T-helper 22 cell (primary cell): ENCODE measurements around the gene ENKUR.
"Not testable (repeated sequence)": the region's sequence is repeated elsewhere in the genome, so short reads cannot be mapped to it uniquely, and the experiment has no call there.

ENCODE experiments used
- DNase-seq: peaks from one replicate; pipeline ENCODE4 v3.0.0-alpha.2; 2020; ENCODE audit warnings: low read depth

Gene ENKUR

GRCh38 chr10:25023278-25023677 lies 7.3 kb upstream of the ENKUR start:
- DNase-seq, result no peak

DNA sequence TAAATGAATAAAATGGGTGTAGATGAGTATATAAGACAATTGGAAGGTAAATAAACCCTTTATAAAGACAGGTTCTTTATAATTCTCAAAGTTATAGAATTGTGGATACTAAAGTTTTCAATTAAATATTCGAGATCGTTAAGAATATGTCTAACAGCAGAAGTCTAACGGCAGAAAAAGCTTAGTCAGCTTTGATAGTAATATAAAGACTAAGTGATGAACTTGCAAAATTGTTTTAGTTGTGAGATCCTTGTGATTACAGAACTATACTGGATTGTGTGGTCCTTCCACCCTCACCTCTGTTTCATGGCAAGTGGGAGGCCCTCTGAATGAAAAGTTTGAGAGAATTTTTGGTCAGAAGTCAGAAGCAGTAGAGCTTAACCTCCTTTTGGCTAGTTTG lies 2.7 kb upstream of the ENKUR start:
- DNase-seq, result no peak

- no peak for DNase-seq
These were observed 1.7 kb upstream of the ENKUR start for GRCh38 chr10:25017661-25018060.

GRCh38 chr10:25017154-25017590 lies 1.2 kb upstream of the ENKUR start:
- DNase-seq, result no peak

GRCh38 chr10:25016376-25017153 lies 607 bp upstream of the ENKUR start, which contains the start of gene THNSL1:
THNSL1 (plus strand) TSS chr10:25016612; CDS start chr10:25023224, 6,612 bp downstream.
- DNase-seq, result peak; percentile 96

DNA sequence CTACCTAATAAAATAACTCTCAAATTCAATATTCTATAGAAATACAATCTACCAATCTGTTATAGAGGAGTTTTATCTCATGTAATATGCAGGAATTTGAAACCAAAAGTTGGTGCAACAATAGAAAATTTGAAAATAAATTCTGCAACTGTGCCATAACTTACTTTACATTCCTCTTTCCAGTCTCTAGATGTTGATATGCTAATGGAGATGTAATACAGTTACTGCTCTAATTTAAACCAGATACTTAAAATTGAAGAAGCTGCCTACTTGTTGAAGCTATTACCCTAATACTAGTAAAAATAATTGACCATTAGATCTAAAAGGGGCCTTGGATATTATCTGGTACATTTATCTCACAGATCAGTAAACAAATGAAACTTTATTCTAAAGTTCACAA lies 1.4 kb downstream of the ENKUR start:
- no peak for DNase-seq

GRCh38 chr10:25011591-25011990 lies 4.4 kb downstream of the ENKUR start:
- not testable (repeated sequence) for DNase-seq

DNA sequence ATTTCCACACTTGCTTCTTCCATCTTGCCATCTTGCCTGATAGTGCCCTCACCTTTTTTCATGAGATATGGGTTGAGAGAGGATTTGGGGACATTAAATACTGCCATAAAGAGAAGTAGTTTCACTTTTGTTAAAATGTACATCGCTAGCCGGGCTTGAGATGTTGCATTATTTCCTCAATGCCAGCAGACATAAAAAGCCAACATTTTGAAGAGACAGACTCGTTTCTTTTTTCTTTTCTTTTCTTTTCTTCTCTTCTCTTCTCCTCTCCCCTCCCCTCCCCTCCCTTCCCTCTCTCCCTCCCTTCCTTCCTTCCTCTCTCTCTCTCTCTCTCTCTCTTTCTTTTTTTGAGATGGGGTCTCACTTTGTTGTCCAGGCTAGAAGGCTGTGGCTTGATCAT lies 17.9 kb downstream of the ENKUR start:
- no peak for DNase-seq

DNA sequence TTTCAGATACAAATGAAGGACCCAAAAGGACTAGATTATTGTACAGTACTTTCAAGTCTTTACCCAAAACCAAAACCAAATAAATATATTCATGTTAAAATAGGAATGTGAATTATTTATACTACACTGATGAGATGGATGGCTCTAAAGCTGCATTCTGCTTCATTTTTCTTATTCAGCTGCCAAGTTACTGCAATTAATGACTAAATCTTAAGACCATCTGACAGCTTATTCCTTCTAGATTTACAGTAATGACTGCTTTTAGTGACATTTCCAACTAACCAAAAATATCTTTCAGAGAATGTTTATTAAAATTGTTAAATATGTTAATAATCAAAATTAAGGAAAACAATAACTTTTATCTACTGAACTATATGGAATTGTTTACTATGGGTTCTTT lies 20.9 kb downstream of the ENKUR start:
- DNase-seq, result no peak

DNA sequence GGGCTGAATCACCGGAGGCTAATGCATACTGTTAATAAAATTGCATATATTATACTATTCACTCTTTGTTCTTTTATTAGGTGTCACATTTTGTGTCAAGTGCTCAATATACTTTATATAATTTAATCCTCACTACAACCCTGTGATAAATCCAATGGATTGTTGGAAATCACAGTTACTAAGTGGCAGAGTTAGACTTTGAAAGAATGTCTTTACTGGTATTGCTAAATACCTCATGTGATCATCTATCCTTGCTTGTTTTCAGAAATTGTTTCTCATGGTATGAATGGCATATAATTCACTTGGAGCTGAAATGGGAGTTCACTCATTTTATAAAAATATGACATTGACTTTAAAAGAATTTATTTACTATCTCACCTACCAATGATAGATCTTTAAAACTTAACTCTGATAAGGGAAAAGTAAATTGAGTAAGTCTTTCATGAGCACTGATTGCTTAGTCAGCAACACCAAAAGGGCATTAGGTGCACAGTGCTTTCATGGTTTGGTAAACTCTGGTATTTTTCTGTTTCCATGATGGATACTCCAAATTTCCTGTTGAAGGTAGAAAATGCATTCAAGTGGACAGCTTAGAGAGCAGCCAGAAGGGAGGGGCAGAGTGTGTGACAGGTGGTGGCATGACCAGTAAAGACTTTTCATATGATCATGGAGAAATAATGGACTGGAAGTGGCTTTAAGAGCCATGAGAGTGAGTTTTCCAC lies 22.6 kb downstream of the ENKUR start:
- DNase-seq, result no peak

GRCh38 chr10:24992512-24993133 lies 23.3 kb downstream of the ENKUR start:
- DNase-seq, result no peak

DNA sequence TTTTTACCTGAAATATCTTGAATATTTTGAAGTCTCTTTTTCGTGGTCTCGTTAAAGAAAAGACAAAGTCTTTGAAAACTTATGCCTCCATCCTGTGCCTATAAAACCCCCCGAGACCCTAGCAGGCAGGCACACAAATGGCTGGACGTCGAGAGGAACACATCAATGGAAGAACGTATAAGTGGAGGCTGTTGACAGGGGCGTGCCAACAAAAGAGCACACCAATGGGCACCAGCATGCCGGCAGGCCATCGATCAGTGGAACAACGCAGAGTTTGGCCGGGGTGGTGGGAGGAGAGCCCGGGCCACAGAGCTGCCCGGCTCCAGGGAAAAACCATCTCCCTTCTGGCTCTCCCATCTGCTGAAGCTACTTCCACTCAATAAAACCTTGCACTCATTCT lies 24.7 kb downstream of the ENKUR start:
- DNase-seq, result no peak

- no peak for DNase-seq
These were observed 26.1 kb downstream of the ENKUR start for GRCh38 chr10:24989867-24990266.

GRCh38 chr10:24988831-24989640 lies 26.9 kb downstream of the ENKUR start:
- DNase-seq, result no peak

DNA sequence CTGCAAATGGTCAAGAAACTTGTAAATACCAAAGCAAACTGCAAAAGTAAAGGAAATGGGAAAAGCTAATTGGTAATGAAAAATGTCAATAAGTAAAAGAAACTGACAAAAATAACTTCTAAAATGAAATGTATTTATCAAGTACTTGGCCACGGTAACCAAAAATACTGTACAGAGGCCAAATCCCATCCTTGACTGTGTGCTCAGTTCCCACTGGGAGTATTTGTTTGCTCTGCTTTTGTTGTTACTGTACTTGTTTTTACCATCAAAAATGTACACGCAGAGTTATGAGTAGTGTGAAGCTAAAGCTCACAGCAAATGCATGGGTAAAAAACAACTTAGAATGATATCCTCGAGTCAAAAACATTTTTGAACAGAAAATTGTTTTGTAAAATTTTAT lies 31.1 kb downstream of the ENKUR start:
- no peak for DNase-seq

GRCh38 chr10:24983946-24984345 lies 32.0 kb downstream of the ENKUR start:
- no peak for DNase-seq

GRCh38 chr10:24983130-24983529 lies 32.8 kb downstream of the ENKUR start:
- DNase-seq, result no peak

DNA sequence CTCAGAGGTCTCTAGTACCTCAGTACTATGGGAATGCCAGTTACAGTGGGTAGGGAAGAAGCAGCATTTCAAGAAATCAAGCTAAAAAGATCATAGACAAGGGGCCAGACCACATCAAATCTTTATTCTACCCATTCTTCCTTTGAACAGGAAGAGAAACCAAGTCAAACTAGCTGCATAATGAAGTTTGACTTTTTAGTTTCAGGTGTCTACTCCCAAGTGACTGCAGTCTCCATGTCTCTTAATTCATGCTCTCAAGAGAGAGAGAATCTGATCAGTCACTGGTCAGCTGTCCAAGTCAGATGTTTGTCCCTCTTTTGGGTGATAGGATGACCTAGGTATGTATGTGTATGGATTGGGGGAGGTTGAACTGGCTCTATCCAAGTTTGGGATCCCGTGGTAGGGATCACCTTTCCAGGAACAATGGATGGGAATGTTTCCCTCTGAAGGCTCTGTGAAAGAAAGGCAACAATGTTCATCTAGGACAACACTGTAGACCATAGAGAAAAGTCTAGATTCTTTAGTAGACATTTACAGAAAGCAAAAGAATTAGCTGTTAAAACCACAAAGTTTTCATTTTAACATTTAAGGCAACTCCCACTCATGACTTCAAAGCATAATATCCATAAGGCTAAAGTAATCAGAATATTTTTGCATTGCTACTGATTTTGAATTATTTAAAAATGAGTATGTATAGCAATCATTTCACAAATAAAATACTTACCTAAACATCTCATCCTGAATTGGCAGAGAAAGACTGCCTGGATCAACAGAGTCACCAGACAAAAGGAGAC lies 33.4 kb downstream of the ENKUR start:
- no peak for DNase-seq

GRCh38 chr10:24981161-24981710 lies 34.7 kb downstream of the ENKUR start:
- DNase-seq, result no peak

DNA sequence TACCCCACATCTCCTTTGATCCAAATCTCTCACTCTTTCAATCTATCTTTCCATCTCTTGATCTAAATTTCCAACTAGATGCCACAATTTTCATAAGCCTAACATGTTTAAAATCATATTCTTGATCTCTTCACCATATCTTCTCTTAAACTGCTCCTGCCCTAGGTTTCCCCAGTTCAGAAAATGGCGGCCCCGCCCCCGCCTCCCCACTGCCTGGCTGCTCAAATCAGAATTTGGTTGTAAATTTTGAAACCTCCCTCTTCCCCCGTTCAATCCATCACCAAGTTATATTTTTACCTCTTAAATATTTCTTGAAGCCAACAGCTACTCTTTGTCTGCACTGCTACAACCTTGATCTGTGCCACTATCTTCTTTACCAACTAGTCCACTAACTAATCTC lies 36.3 kb downstream of the ENKUR start:
- DNase-seq, result no peak

- no peak for DNase-seq
These were observed 41.0 kb downstream of the ENKUR start for GRCh38 chr10:24974976-24975375.
